ENCODE data around the gene NQO1. TPM values are rescaled to one million over a fixed set of nuclear protein-coding genes. Genes with fewer than 3 reads are reported as not detected.

The NQO1 gene
- total RNA-seq, 1 experiment from 2014 or later, result 519 TPM

GRCh38 chr16:69688589-69688988 is 37.8 kb downstream of the NQO1 start:
- BruUV-seq (replicated peaks), result no TSS peak
- H3K27ac ChIP-seq (ENCODE audit: low read depth, low read length), result no peak overlapping the region
- peaks cover 0 to 4% of the 10 kb centered on the region in 2 experiments; a peak in 2 of 4 replicates for H3K4me1 ChIP-seq (ENCODE audit: control insufficient read depth in 1 of 2, insufficient read depth in 2 of 2, low read length in 2 of 2)
- no peak overlapping the region for H3K9ac ChIP-seq (ENCODE audit: low read length)
- ChIA-PET CTCF (no interaction called here), POLR2A (no interaction called here), RAD21 (ENCODE audit: low non-redundant PET in 1 of 2, low total read pairs in 2 of 2, uncharacterized antibody in 2 of 2, unreplicated experiment in 2 of 2) (no interaction called here)
- TF ChIP-seq EZH2phosphoT487 (IDR thresholded peaks at IDR 0.05; ENCODE audit: borderline replicate concordance) (no peak), RAD21 (IDR thresholded peaks at IDR 0.05; ENCODE audit: low read depth) (no peak), ZFX (IDR thresholded peaks at IDR 0.05) (no peak), ELF1 (IDR thresholded peaks at IDR 0.05; ENCODE audit: borderline replicate concordance, low read depth) (no peak), EGR1 (IDR thresholded peaks at IDR 0.05; ENCODE audit: low read depth) (no peak)
- no peak for DNase-seq (ENCODE audit: low read depth, low spot score)
- no peak overlapping the region for H3K4me3 ChIP-seq (replicated peaks in 1 of 2; ENCODE audit: low read depth in 1 of 2, low read length in 2 of 2)
- no peaks in the 10 kb centered on the region for H4K20me1 ChIP-seq (ENCODE audit: insufficient read depth)
- H2AFZ ChIP-seq (ENCODE audit: low read depth, low read length, poor library complexity, severe bottlenecking), result no peak overlapping the region
- no peak for ATAC-seq
- H3K4me2 ChIP-seq (ENCODE audit: low read length), result no peak overlapping the region
- H3K9me3 ChIP-seq (ENCODE audit: control insufficient read depth in 1 of 2, insufficient read depth in 1 of 2, low read depth in 1 of 2, low read length in 2 of 2), result no peaks in the 10 kb centered on the region
- H3K27me3 ChIP-seq (ENCODE audit: insufficient read depth, low read length), result no peaks in the 10 kb centered on the region
- no peaks in the 10 kb centered on the region for H3K9me2 ChIP-seq (ENCODE audit: insufficient read depth)
- intact Hi-C loops (cut with micrococcal nuclease), result no loop called here
- peaks cover 58% of the 10 kb centered on the region for H3K79me2 ChIP-seq (ENCODE audit: insufficient read depth, low read length)
- peaks cover 41 to 54% of the 10 kb centered on the region in 2 experiments for H3K36me3 ChIP-seq (ENCODE audit: control insufficient read depth in 1 of 2, insufficient read depth in 2 of 2, low read length in 2 of 2)

- Histone ChIP-seq H3K9ac (ENCODE audit: low read length) (no peak overlapping the region), H3K9me3 (ENCODE audit: control insufficient read depth in 1 of 2, insufficient read depth in 1 of 2, low read depth in 1 of 2, low read length in 2 of 2) (no peaks in the 10 kb centered on the region), H3K4me1 (ENCODE audit: control insufficient read depth in 1 of 2, insufficient read depth in 2 of 2, low read length in 2 of 2) (no peaks in the 10 kb centered on the region), H3K27me3 (ENCODE audit: insufficient read depth, low read length) (no peaks in the 10 kb centered on the region), H2AFZ (ENCODE audit: low read depth, low read length, poor library complexity, severe bottlenecking) (no peak overlapping the region), H3K79me2 (ENCODE audit: insufficient read depth, low read length) (peaks cover 48% of the 10 kb centered on the region), H3K27ac (ENCODE audit: low read depth, low read length) (no peak overlapping the region), H3K4me2 (ENCODE audit: low read length) (no peak overlapping the region), H3K4me3 (replicated peaks in 1 of 2; ENCODE audit: low read depth in 1 of 2, low read length in 2 of 2) (no peak overlapping the region), H3K9me2 (ENCODE audit: insufficient read depth) (no peaks in the 10 kb centered on the region), H3K36me3 (ENCODE audit: control insufficient read depth in 1 of 2, insufficient read depth in 2 of 2, low read length in 2 of 2) (peaks cover 45 to 49% of the 10 kb centered on the region in 2 experiments), H4K20me1 (ENCODE audit: insufficient read depth) (no peaks in the 10 kb centered on the region)
- intact Hi-C loops (cut with micrococcal nuclease), result no loop called here
- ATAC-seq (no peak), DNase-seq (ENCODE audit: low read depth, low spot score) (no peak)
- CTCF ChIA-PET, result no interaction called here
- TF ChIP-seq SP1 (IDR thresholded peaks at IDR 0.05; ENCODE audit: low read depth), result no peak
- no peak for TF ChIP-seq YY1 (IDR thresholded peaks at IDR 0.05; ENCODE audit: extremely low read depth, insufficient replicate concordance, low read depth, low read length)
- no peak for TF ChIP-seq ELF1 (IDR thresholded peaks at IDR 0.05; ENCODE audit: borderline replicate concordance, low read depth)
- no peak for TF ChIP-seq EGR1 (IDR thresholded peaks at IDR 0.05; ENCODE audit: low read depth)
- no peak for TF ChIP-seq REST (IDR thresholded peaks at IDR 0.05; ENCODE audit: low read depth)
- no peak for TF ChIP-seq EZH2 (IDR thresholded peaks at IDR 0.05)
- POLR2A ChIA-PET, result no interaction called here
- RAD21 ChIA-PET (ENCODE audit: low non-redundant PET in 1 of 2, low total read pairs in 2 of 2, uncharacterized antibody in 2 of 2, unreplicated experiment in 2 of 2), result no interaction called here
- no TSS peak for BruUV-seq (replicated peaks)
These were observed 46.0 kb downstream of the NQO1 start for GRCh38 chr16:69680358-69680757.
